ENCODE measurements around the gene LY9. TPM values are rescaled to one million over a fixed set of nuclear protein-coding genes. Genes with fewer than 3 reads are reported as not detected.

Gene LY9
- total and polyA plus RNA-seq, 2 experiments from 2014 or later, result not detected

- peak overlapping the region; percentile 0; the same call in 1 of the 2 replicates for H3K4me2 ChIP-seq
- no peak overlapping the region; the same call in 1 of the 2 replicates for H3K27ac ChIP-seq (ENCODE audit: low read depth)
- H3K27me3 Mint-ChIP-seq (ENCODE audit: insufficient read depth, low read depth, poor library complexity), result peaks cover 3% of the 10 kb centered on the region
- DNase-seq (ENCODE audit: low spot score) (peak; percentile 43), ATAC-seq (peak; percentile 89)
- H3K4me3 Mint-ChIP-seq, result no peak overlapping the region; the same call in 2 of the 3 replicates
- peaks cover 10% of the 10 kb centered on the region for H3K4me1 ChIP-seq (ENCODE audit: insufficient read depth)
- H3K27ac Mint-ChIP-seq, result no peak overlapping the region
- no peak overlapping the region for H3K4me3 ChIP-seq
- peaks cover 23% of the 10 kb centered on the region; the same call in 2 of the 3 replicates for H3K4me1 Mint-ChIP-seq
- H4K20me1 ChIP-seq (replicated peaks; ENCODE audit: insufficient read depth), result no peaks in the 10 kb centered on the region
- H3K9me3 Mint-ChIP-seq, result no peaks in the 10 kb centered on the region; the same call in 2 of the 3 replicates
- no peaks in the 10 kb centered on the region for H3K36me3 Mint-ChIP-seq (ENCODE audit: low read depth)
- H3K79me2 ChIP-seq (replicated peaks; ENCODE audit: insufficient read depth), result no peaks in the 10 kb centered on the region
- H3K27me3 ChIP-seq (ENCODE audit: insufficient read depth), result no peaks in the 10 kb centered on the region
- peaks cover 19% of the 10 kb centered on the region for H3K9me2 ChIP-seq (ENCODE audit: insufficient read depth)
- peak; percentile 43; the same call in 1 of the 2 replicates for TF ChIP-seq ZNF462 (CRISPR knock-in tag; IDR thresholded peaks at IDR 0.05)
- TF ChIP-seq, protein P1, sequence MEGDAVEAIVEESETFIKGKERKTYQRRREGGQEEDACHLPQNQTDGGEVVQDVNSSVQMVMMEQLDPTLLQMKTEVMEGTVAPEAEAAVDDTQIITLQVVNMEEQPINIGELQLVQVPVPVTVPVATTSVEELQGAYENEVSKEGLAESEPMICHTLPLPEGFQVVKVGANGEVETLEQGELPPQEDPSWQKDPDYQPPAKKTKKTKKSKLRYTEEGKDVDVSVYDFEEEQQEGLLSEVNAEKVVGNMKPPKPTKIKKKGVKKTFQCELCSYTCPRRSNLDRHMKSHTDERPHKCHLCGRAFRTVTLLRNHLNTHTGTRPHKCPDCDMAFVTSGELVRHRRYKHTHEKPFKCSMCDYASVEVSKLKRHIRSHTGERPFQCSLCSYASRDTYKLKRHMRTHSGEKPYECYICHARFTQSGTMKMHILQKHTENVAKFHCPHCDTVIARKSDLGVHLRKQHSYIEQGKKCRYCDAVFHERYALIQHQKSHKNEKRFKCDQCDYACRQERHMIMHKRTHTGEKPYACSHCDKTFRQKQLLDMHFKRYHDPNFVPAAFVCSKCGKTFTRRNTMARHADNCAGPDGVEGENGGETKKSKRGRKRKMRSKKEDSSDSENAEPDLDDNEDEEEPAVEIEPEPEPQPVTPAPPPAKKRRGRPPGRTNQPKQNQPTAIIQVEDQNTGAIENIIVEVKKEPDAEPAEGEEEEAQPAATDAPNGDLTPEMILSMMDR (conservative IDR thresholded peaks at IDR 0.05; ENCODE audit: low read depth in 2 of 2), result no peak
- TF ChIP-seq NANOG (IDR thresholded peaks at IDR 0.05; ENCODE audit: borderline replicate concordance), result no peak
- H3K36me3 ChIP-seq (ENCODE audit: insufficient read depth), result no peaks in the 10 kb centered on the region
- 0 out of 2 replicates have a peak, but pooled peaks cover 3% of the 10 kb centered on the region for H3F3A ChIP-seq (replicated peaks; ENCODE audit: low read depth)
- H2AFZ ChIP-seq, result no peak overlapping the region
These were observed 49.0 kb upstream of the LY9 start for GRCh38 chr1:160746836-160747500.

All from GM23338 (cell line).